Chondrocyte (in vitro differentiated cells): ENCODE results near the gene SLFN13. TPM values are rescaled to one million over a fixed set of nuclear protein-coding genes. Genes with fewer than 3 reads are reported as not detected.

ENCODE experiments used
- DNase-seq: peaks from one replicate; pipeline ENCODE4 v3.0.0; 2021; ENCODE audit warnings: mixed read lengths, low spot score
- H3K27ac Mint-ChIP-seq: one replicate; pipeline ENCODE4 v1.8.0; 2021; ENCODE audit warnings: mild to moderate bottlenecking, moderate library complexity, mixed read lengths; ENCODE audit not compliant: unreplicated experiment
- H3K27me3 Mint-ChIP-seq: 2 replicates; pipeline ENCODE4 v1.8.0; 2021; ENCODE audit warnings: low read depth, mixed read lengths
- H3K36me3 Mint-ChIP-seq: 2 replicates; pipeline ENCODE4 v1.8.0; 2021; ENCODE audit warnings: low read depth, mixed read lengths
- H3K4me1 Mint-ChIP-seq: 2 replicates; pipeline ENCODE4 v1.8.0; 2021; ENCODE audit warnings: low read depth, mild to moderate bottlenecking, mixed read lengths
- H3K4me3 Mint-ChIP-seq: one replicate; pipeline ENCODE4 v1.8.0; 2021; ENCODE audit warnings: mild to moderate bottlenecking, moderate library complexity, mixed read lengths; ENCODE audit not compliant: unreplicated experiment
- H3K9me3 Mint-ChIP-seq: 2 replicates; pipeline ENCODE4 v1.8.0; 2021; ENCODE audit warnings: low read depth, mixed read lengths
- total RNA-seq: library from RNA; stranded (reverse); gene quantifications from 3 replicates; pipeline ENCODE4 v1.2.1, GENCODE V29; 2021
- TF ChIP-seq, protein P1 (sequence below): fragments of 200-600 bp; sonication (generic); IDR thresholded peaks from 2 replicates; pipeline ENCODE4 v1.5.0; 2021; ENCODE audit warnings: antibody characterized with exemption, mild to moderate bottlenecking, moderate library complexity

Gene SLFN13
- total RNA-seq, 1 donor from 2014 or later = 5.0 TPM

- peaks cover 10% of the 10 kb centered on the region for H3K27me3 Mint-ChIP-seq
- peaks cover 33% of the 10 kb centered on the region for H3K9me3 Mint-ChIP-seq
- H3K4me1 Mint-ChIP-seq = no peaks in the 10 kb centered on the region
- TF ChIP-seq, protein P1, sequence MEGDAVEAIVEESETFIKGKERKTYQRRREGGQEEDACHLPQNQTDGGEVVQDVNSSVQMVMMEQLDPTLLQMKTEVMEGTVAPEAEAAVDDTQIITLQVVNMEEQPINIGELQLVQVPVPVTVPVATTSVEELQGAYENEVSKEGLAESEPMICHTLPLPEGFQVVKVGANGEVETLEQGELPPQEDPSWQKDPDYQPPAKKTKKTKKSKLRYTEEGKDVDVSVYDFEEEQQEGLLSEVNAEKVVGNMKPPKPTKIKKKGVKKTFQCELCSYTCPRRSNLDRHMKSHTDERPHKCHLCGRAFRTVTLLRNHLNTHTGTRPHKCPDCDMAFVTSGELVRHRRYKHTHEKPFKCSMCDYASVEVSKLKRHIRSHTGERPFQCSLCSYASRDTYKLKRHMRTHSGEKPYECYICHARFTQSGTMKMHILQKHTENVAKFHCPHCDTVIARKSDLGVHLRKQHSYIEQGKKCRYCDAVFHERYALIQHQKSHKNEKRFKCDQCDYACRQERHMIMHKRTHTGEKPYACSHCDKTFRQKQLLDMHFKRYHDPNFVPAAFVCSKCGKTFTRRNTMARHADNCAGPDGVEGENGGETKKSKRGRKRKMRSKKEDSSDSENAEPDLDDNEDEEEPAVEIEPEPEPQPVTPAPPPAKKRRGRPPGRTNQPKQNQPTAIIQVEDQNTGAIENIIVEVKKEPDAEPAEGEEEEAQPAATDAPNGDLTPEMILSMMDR = no peak
- H3K36me3 Mint-ChIP-seq = peaks cover 5% of the 10 kb centered on the region
- no peak for DNase-seq
- no peak overlapping the region for H3K27ac Mint-ChIP-seq
- no peak overlapping the region for H3K4me3 Mint-ChIP-seq
These were observed 58.4 kb downstream of the SLFN13 start for GRCh38 chr17:35390156-35390555.

- Mint-ChIP-seq H3K27ac (no peak overlapping the region), H3K27me3 (peaks cover 13% of the 10 kb centered on the region), H3K4me1 (no peaks in the 10 kb centered on the region), H3K4me3 (no peak overlapping the region), H3K36me3 (peaks cover 5% of the 10 kb centered on the region), H3K9me3 (peaks cover 38% of the 10 kb centered on the region)
- no peak for DNase-seq
- TF ChIP-seq, protein P1 = no peak
These were observed 61.1 kb downstream of the SLFN13 start for GRCh38 chr17:35387496-35387895.

Other genes with a start within 250 kb of the SLFN13 start
- gene SLFN5, start 205.7 kb downstream of the SLFN13 start, total RNA-seq = 36.2 to 90.5 TPM (median 89.4 TPM) in 3 replicates
- 15.2 to 19.0 TPM (median 18.2 TPM) in 3 replicates for gene SLFN11, start 75.1 kb downstream of the SLFN13 start, total RNA-seq
- 10.5 to 19.2 TPM (median 13.1 TPM) in 3 replicates for gene SLFN12, start 16.3 kb downstream of the SLFN13 start, total RNA-seq
- not detected in 3 replicates for gene SLFN12L, start 88.9 kb upstream of the SLFN13 start, total RNA-seq
- gene SLFN14, start 112.1 kb upstream of the SLFN13 start, total RNA-seq = not detected in 3 replicates
- gene PEX12, start 129.8 kb upstream of the SLFN13 start, total RNA-seq = 5.5 to 8.9 TPM (median 5.6 TPM) in 3 replicates
- 182 to 197 TPM (median 187 TPM) in 3 replicates for gene AP2B1, start 138.6 kb upstream of the SLFN13 start, total RNA-seq